Activated CD4-positive, alpha-beta T cell treated with anti-CD3 and anti-CD28 coated beads, Interleukin-2, amount 10 ng/mL, durations not matched to agents 24 days and 14 days (primary cell): ENCODE data around the gene PKD1. TPM values are rescaled to one million over a fixed set of nuclear protein-coding genes. Genes with fewer than 3 reads are reported as not detected.

Experiments
- DNase-seq: peaks from one replicate; pipeline ENCODE4 v3.0.0; 2022
- H3K27ac Mint-ChIP-seq: one replicate; pipeline ENCODE4 v1.8.0; 2022; ENCODE audit warnings: mild to moderate bottlenecking, mixed read lengths
- H3K27me3 Mint-ChIP-seq: one replicate; pipeline ENCODE4 v1.8.0; 2022; ENCODE audit warnings: mixed read lengths
- H3K36me3 Mint-ChIP-seq: one replicate; pipeline ENCODE4 v1.8.0; 2022; ENCODE audit warnings: low read depth, mild to moderate bottlenecking, mixed read lengths
- H3K4me1 Mint-ChIP-seq: one replicate; pipeline ENCODE4 v1.8.0; 2021; ENCODE audit warnings: mixed read lengths
- H3K4me3 Mint-ChIP-seq: one replicate; pipeline ENCODE4 v1.8.0; 2022; ENCODE audit warnings: mild to moderate bottlenecking, moderate library complexity, mixed read lengths
- H3K9me3 Mint-ChIP-seq: one replicate; pipeline ENCODE4 v1.8.0; 2021; ENCODE audit warnings: mixed read lengths
- intact Hi-C: fragments of 100-400 bp; cut with micrococcal nuclease; formaldehyde crosslinking; loops from one replicate; pipeline ENCODE4 v1.15.1; 2023
- total RNA-seq: library from RNA; stranded (reverse); gene quantifications from 2 replicates; pipeline ENCODE4 v1.2.3, GENCODE V29; 2022

The PKD1 gene
- total RNA-seq, 1 donor from 2014 or later, result 93.3 TPM

- H3K4me1 Mint-ChIP-seq, result no peaks in the 10 kb centered on the region
- intact Hi-C loops, result no loop called here
- no peaks in the 10 kb centered on the region for H3K27me3 Mint-ChIP-seq
- H3K9me3 Mint-ChIP-seq, result no peaks in the 10 kb centered on the region
- no peak for DNase-seq
- no peak overlapping the region for H3K27ac Mint-ChIP-seq
- peaks cover 14% of the 10 kb centered on the region for H3K36me3 Mint-ChIP-seq
- no peak overlapping the region for H3K4me3 Mint-ChIP-seq
Measured at GRCh38 chr16:2074071-2074470, 61.6 kb downstream of the PKD1 start.

GRCh38 chr16:2072926-2073325 lies 62.8 kb downstream of the PKD1 start:
- DNase-seq, result no peak
- H3K4me3 Mint-ChIP-seq, result no peak overlapping the region
- H3K27ac Mint-ChIP-seq, result no peak overlapping the region
- intact Hi-C loops, result no loop called here
- no peaks in the 10 kb centered on the region for H3K27me3 Mint-ChIP-seq
- peaks cover 21% of the 10 kb centered on the region for H3K36me3 Mint-ChIP-seq
- H3K4me1 Mint-ChIP-seq, result no peaks in the 10 kb centered on the region
- no peaks in the 10 kb centered on the region for H3K9me3 Mint-ChIP-seq

GRCh38 chr16:2071454-2072202 lies 64.1 kb downstream of the PKD1 start:
- no peaks in the 10 kb centered on the region for H3K27me3 Mint-ChIP-seq
- DNase-seq, result no peak
- H3K4me3 Mint-ChIP-seq, result no peak overlapping the region
- H3K27ac Mint-ChIP-seq, result no peak overlapping the region
- no peaks in the 10 kb centered on the region for H3K4me1 Mint-ChIP-seq
- peaks cover 25% of the 10 kb centered on the region for H3K36me3 Mint-ChIP-seq
- H3K9me3 Mint-ChIP-seq, result no peaks in the 10 kb centered on the region
- intact Hi-C loops, result no loop called here

- Mint-ChIP-seq H3K36me3 (peaks cover 29% of the 10 kb centered on the region), H3K27me3 (no peaks in the 10 kb centered on the region), H3K4me1 (no peaks in the 10 kb centered on the region), H3K4me3 (no peak overlapping the region), H3K9me3 (no peaks in the 10 kb centered on the region), H3K27ac (no peak overlapping the region)
- intact Hi-C loops, result no loop called here
- no peak for DNase-seq
Measured at GRCh38 chr16:2070576-2071453, 64.9 kb downstream of the PKD1 start.

GRCh38 chr16:2066139-2066538 lies 69.6 kb downstream of the PKD1 start:
- no peak for DNase-seq
- Mint-ChIP-seq H3K27ac (no peak overlapping the region), H3K4me3 (no peak overlapping the region), H3K27me3 (no peaks in the 10 kb centered on the region), H3K9me3 (no peaks in the 10 kb centered on the region), H3K36me3 (peaks cover 29% of the 10 kb centered on the region), H3K4me1 (no peaks in the 10 kb centered on the region)
- intact Hi-C loops, result no loop called here

GRCh38 chr16:2064368-2064945 lies 71.2 kb downstream of the PKD1 start:
- Mint-ChIP-seq H3K27me3 (no peaks in the 10 kb centered on the region), H3K9me3 (no peaks in the 10 kb centered on the region), H3K27ac (no peak overlapping the region), H3K4me1 (no peaks in the 10 kb centered on the region), H3K4me3 (no peak overlapping the region), H3K36me3 (peaks cover 24% of the 10 kb centered on the region)
- intact Hi-C loops, result no loop called here
- DNase-seq, result no peak

GRCh38 chr16:2063861-2064260 lies 71.8 kb downstream of the PKD1 start:
- no peaks in the 10 kb centered on the region for H3K27me3 Mint-ChIP-seq
- peaks cover 22% of the 10 kb centered on the region for H3K36me3 Mint-ChIP-seq
- no peak overlapping the region for H3K27ac Mint-ChIP-seq
- intact Hi-C loops, result no loop called here
- no peaks in the 10 kb centered on the region for H3K9me3 Mint-ChIP-seq
- no peaks in the 10 kb centered on the region for H3K4me1 Mint-ChIP-seq
- DNase-seq, result no peak
- H3K4me3 Mint-ChIP-seq, result no peak overlapping the region

- no peaks in the 10 kb centered on the region for H3K9me3 Mint-ChIP-seq
- peaks cover 16% of the 10 kb centered on the region for H3K36me3 Mint-ChIP-seq
- DNase-seq, result no peak
- no peak overlapping the region for H3K4me3 Mint-ChIP-seq
- intact Hi-C loops, result no loop called here
- no peaks in the 10 kb centered on the region for H3K4me1 Mint-ChIP-seq
- no peaks in the 10 kb centered on the region for H3K27me3 Mint-ChIP-seq
- H3K27ac Mint-ChIP-seq, result no peak overlapping the region
Measured at GRCh38 chr16:2062801-2063200, 72.9 kb downstream of the PKD1 start.

- H3K4me1 Mint-ChIP-seq, result no peaks in the 10 kb centered on the region
- no peak overlapping the region for H3K4me3 Mint-ChIP-seq
- H3K36me3 Mint-ChIP-seq, result peaks cover 17% of the 10 kb centered on the region
- no peaks in the 10 kb centered on the region for H3K27me3 Mint-ChIP-seq
- H3K27ac Mint-ChIP-seq, result no peak overlapping the region
- intact Hi-C loops, result no loop called here
- DNase-seq, result no peak
- no peaks in the 10 kb centered on the region for H3K9me3 Mint-ChIP-seq
Measured at GRCh38 chr16:2061526-2061925, 74.2 kb downstream of the PKD1 start.

- no peaks in the 10 kb centered on the region for H3K4me1 Mint-ChIP-seq
- peaks cover 13% of the 10 kb centered on the region for H3K36me3 Mint-ChIP-seq
- no peak overlapping the region for H3K4me3 Mint-ChIP-seq
- no peak for DNase-seq
- no peaks in the 10 kb centered on the region for H3K27me3 Mint-ChIP-seq
- intact Hi-C loops, result no loop called here
- H3K9me3 Mint-ChIP-seq, result no peaks in the 10 kb centered on the region
- no peak overlapping the region for H3K27ac Mint-ChIP-seq
Measured at GRCh38 chr16:2061023-2061422, 74.7 kb downstream of the PKD1 start.

GRCh38 chr16:2060346-2060745 lies 75.4 kb downstream of the PKD1 start:
- Mint-ChIP-seq H3K4me3 (no peak overlapping the region), H3K27ac (no peak overlapping the region), H3K27me3 (no peaks in the 10 kb centered on the region), H3K4me1 (no peaks in the 10 kb centered on the region), H3K36me3 (peaks cover 11% of the 10 kb centered on the region), H3K9me3 (no peaks in the 10 kb centered on the region)
- no peak for DNase-seq
- intact Hi-C loops, result no loop called here

GRCh38 chr16:2058872-2059271 lies 76.8 kb downstream of the PKD1 start:
- H3K36me3 Mint-ChIP-seq, result peaks cover 8% of the 10 kb centered on the region
- H3K4me1 Mint-ChIP-seq, result no peaks in the 10 kb centered on the region
- intact Hi-C loops, result no loop called here
- no peak overlapping the region for H3K27ac Mint-ChIP-seq
- no peak for DNase-seq
- H3K9me3 Mint-ChIP-seq, result no peaks in the 10 kb centered on the region
- H3K27me3 Mint-ChIP-seq, result no peaks in the 10 kb centered on the region
- no peak overlapping the region for H3K4me3 Mint-ChIP-seq

- Mint-ChIP-seq H3K4me3 (no peak overlapping the region), H3K9me3 (no peaks in the 10 kb centered on the region), H3K4me1 (no peaks in the 10 kb centered on the region), H3K36me3 (peaks cover 8% of the 10 kb centered on the region), H3K27me3 (no peaks in the 10 kb centered on the region), H3K27ac (peak overlapping the region; percentile 26)
- intact Hi-C loops, result no loop called here
- DNase-seq, result no peak
Measured at GRCh38 chr16:2058420-2058819, 77.3 kb downstream of the PKD1 start.

GRCh38 chr16:2057438-2057837 lies 78.3 kb downstream of the PKD1 start:
- Mint-ChIP-seq H3K27ac (no peak overlapping the region), H3K4me3 (no peak overlapping the region), H3K27me3 (no peaks in the 10 kb centered on the region), H3K9me3 (no peaks in the 10 kb centered on the region), H3K36me3 (peaks cover 11% of the 10 kb centered on the region), H3K4me1 (no peaks in the 10 kb centered on the region)
- DNase-seq, result no peak
- intact Hi-C loops, result no loop called here
